GM21360 (cell line): ENCODE results near the gene RNF186.

ENCODE experiments used
- ATAC-seq: cut with Tn5 transposase; IDR thresholded peaks from one replicate; pipeline ENCODE4 v1.9.1; 2021; ENCODE audit warnings: mild to moderate bottlenecking, moderate library complexity; ENCODE audit not compliant: unreplicated experiment

Gene RNF186

GRCh38 chr1:19768353-19769210, 46.5 kb downstream of the RNF186 start:
- no peak for ATAC-seq

GRCh38 chr1:19765623-19766022, 49.5 kb downstream of the RNF186 start:
- no peak for ATAC-seq

GRCh38 chr1:19764848-19765247, 50.2 kb downstream of the RNF186 start:
- ATAC-seq: no peak
